Progenitor cell of endocrine pancreas (in vitro differentiated cells): ENCODE results near the gene FGD5. TPM values are rescaled to one million over a fixed set of nuclear protein-coding genes. Genes with fewer than 3 reads are reported as not detected.

Experiments
- DNase-seq: peaks from one replicate; pipeline ENCODE4 v3.0.0; 2021; ENCODE audit warnings: low spot score; ENCODE audit not compliant: unreplicated experiment
- H3K27ac Mint-ChIP-seq: 2 replicates; pipeline ENCODE4 v1.8.0; 2021; ENCODE audit warnings: mild to moderate bottlenecking, moderate library complexity, mixed read lengths
- H3K27me3 Mint-ChIP-seq: 2 replicates; pipeline ENCODE4 v1.8.0; 2021; ENCODE audit warnings: mixed read lengths
- H3K36me3 Mint-ChIP-seq: 2 replicates; pipeline ENCODE4 v1.8.0; 2022; ENCODE audit warnings: mixed read lengths; ENCODE audit not compliant: insufficient read depth
- H3K4me1 Mint-ChIP-seq: 2 replicates; pipeline ENCODE4 v1.8.0; 2021; ENCODE audit warnings: low read depth, mixed read lengths
- H3K4me3 Mint-ChIP-seq: 2 replicates; pipeline ENCODE4 v1.8.0; 2021; ENCODE audit warnings: low read depth, mild to moderate bottlenecking, moderate library complexity, mixed read lengths
- H3K9me3 Mint-ChIP-seq: 2 replicates; pipeline ENCODE4 v1.8.0; 2021; ENCODE audit warnings: low read depth, mixed read lengths
- total RNA-seq: library from RNA; stranded (reverse); gene quantifications from 2 replicates; pipeline ENCODE4 v1.2.1, GENCODE V29; 2021
- TF ChIP-seq, protein P1 (sequence below): fragments of 200-600 bp; sonication (generic); IDR thresholded peaks from one replicate; pipeline ENCODE4 v1.5.0; 2021; ENCODE audit warnings: antibody characterized with exemption, mild to moderate bottlenecking; ENCODE audit not compliant: unreplicated experiment

The FGD5 gene
- total RNA-seq, 1 donor from 2014 or later, result 0.17 TPM

DNA sequence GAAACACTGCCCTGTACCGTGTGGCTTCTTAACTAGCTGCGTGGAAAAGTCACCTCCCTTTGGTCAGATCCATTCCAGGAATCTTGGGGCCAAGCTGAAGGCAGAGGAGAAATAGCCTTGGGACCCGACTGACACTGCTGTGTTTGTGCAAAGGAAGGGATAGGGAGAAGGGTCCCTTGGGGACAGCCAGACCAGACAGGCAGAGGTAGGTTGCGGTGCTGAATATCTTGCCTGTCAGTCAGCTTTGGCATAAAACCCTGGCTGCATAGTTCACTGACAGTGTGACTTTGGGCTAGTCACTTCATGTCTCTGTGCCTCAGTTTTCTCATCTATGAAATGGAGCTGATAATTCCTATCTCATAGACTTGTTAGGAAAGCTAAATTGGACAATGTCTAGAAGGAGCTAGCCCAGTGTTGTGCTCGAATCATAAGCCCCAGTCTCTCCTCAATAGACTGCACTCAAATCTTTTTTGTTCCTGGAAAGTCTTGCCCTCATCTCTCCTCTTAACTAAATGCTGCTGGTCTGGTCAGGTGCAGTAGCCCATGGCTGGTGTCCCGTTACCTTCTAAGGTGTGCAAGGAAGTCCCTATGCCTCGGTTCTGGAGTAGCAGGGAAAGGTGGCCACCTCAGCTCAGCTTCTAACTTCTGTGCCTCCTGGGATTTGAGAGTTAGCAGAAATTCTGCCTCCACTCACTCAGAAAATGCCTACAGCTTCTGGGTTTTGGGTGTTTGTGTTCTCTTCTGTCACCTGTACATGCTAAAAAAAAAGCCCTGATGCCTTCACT lies 25.8 kb downstream of the FGD5 start:
- Mint-ChIP-seq H3K27ac (no peak overlapping the region), H3K9me3 (no peaks in the 10 kb centered on the region), H3K4me3 (no peak overlapping the region), H3K36me3 (no peaks in the 10 kb centered on the region), H3K27me3 (peaks cover 65% of the 10 kb centered on the region), H3K4me1 (peaks cover 2% of the 10 kb centered on the region)
- DNase-seq, result no peak
- TF ChIP-seq, protein P1, sequence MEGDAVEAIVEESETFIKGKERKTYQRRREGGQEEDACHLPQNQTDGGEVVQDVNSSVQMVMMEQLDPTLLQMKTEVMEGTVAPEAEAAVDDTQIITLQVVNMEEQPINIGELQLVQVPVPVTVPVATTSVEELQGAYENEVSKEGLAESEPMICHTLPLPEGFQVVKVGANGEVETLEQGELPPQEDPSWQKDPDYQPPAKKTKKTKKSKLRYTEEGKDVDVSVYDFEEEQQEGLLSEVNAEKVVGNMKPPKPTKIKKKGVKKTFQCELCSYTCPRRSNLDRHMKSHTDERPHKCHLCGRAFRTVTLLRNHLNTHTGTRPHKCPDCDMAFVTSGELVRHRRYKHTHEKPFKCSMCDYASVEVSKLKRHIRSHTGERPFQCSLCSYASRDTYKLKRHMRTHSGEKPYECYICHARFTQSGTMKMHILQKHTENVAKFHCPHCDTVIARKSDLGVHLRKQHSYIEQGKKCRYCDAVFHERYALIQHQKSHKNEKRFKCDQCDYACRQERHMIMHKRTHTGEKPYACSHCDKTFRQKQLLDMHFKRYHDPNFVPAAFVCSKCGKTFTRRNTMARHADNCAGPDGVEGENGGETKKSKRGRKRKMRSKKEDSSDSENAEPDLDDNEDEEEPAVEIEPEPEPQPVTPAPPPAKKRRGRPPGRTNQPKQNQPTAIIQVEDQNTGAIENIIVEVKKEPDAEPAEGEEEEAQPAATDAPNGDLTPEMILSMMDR, result no peak

DNA sequence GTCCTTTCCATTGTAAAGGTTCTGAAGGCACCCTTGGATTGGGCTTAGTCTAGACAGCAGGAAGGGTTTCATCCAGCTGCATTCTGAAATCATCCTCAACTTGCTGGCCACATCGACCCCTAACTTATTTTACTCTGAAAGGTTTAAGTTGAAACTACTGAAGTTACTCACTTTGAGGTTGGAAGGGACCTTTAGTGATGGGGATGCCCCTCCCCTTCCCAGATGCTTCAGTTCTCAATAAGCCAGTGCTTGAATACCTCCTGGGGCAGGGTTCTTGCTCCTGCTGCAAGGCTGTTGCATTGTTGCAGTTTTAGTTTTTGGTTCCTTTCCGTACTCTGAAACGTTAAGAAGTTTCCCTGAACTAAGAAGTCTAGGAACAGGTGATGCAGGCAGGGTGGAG lies 26.4 kb downstream of the FGD5 start:
- no peak for DNase-seq
- H3K9me3 Mint-ChIP-seq, result no peaks in the 10 kb centered on the region
- TF ChIP-seq, protein P1, result no peak
- H3K4me1 Mint-ChIP-seq, result peaks cover 2% of the 10 kb centered on the region
- H3K36me3 Mint-ChIP-seq, result no peaks in the 10 kb centered on the region
- H3K4me3 Mint-ChIP-seq, result no peak overlapping the region
- H3K27me3 Mint-ChIP-seq, result peaks cover 69% of the 10 kb centered on the region
- H3K27ac Mint-ChIP-seq, result no peak overlapping the region

DNA sequence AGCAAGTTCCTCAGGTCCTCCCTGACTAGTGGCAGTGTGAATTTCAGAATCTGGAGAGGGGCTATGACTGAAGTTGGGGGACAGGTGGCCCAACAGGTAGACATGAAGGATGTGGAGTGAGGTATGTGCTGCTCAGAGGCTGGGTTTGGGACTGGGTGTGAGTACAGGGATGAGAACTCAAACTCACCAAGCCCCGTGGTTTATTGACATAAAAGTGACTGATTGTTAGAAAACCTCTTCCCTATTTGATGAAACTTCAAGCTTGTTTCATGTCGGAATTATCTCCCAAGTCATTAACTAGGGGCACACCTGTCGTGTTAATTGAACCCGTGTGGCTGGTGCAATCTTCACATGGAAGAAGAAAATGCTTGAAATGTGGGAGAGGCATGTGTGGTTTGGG lies 27.1 kb downstream of the FGD5 start:
- TF ChIP-seq, protein P1, result no peak
- no peak for DNase-seq
- H3K4me3 Mint-ChIP-seq, result no peak overlapping the region
- H3K27ac Mint-ChIP-seq, result no peak overlapping the region
- H3K4me1 Mint-ChIP-seq, result peaks cover 2% of the 10 kb centered on the region
- no peaks in the 10 kb centered on the region for H3K9me3 Mint-ChIP-seq
- H3K27me3 Mint-ChIP-seq, result peaks cover 69% of the 10 kb centered on the region
- no peaks in the 10 kb centered on the region for H3K36me3 Mint-ChIP-seq

DNA sequence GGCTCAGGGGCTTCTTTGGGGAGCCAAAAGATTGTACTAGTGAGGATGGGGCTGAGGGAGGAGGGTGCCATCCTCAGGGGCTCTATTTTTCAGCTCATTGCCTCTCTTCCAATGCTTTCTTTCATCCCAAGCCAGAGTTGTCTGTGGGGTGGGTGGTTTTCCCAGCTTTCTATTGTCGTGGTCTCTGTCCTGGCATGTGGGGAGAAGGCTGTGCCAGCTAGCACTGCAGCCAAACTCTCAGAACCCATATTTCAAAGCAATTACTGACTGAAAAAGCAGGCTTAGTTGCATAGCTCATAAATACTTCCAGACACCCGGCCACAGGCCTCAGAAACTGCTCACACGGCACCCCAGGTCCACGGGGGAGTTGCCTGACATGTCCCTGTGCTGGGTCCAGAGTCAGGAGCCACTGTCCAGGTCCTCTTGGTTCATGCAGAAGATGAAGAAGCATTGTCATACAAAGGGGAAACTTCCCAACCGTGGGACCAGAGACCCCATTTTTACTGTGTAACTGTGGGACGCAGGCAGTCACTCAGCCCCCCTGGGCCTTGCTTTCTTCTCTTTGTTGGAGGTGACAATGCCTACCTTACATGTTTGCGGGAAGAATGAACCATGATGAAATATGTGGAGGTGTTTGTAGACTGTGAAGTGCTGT lies 27.6 kb downstream of the FGD5 start:
- H3K27ac Mint-ChIP-seq, result no peak overlapping the region
- TF ChIP-seq, protein P1, result no peak
- peaks cover 2% of the 10 kb centered on the region for H3K4me1 Mint-ChIP-seq
- no peak overlapping the region for H3K4me3 Mint-ChIP-seq
- H3K9me3 Mint-ChIP-seq, result no peaks in the 10 kb centered on the region
- peaks cover 64% of the 10 kb centered on the region for H3K27me3 Mint-ChIP-seq
- no peak for DNase-seq
- no peaks in the 10 kb centered on the region for H3K36me3 Mint-ChIP-seq

DNA sequence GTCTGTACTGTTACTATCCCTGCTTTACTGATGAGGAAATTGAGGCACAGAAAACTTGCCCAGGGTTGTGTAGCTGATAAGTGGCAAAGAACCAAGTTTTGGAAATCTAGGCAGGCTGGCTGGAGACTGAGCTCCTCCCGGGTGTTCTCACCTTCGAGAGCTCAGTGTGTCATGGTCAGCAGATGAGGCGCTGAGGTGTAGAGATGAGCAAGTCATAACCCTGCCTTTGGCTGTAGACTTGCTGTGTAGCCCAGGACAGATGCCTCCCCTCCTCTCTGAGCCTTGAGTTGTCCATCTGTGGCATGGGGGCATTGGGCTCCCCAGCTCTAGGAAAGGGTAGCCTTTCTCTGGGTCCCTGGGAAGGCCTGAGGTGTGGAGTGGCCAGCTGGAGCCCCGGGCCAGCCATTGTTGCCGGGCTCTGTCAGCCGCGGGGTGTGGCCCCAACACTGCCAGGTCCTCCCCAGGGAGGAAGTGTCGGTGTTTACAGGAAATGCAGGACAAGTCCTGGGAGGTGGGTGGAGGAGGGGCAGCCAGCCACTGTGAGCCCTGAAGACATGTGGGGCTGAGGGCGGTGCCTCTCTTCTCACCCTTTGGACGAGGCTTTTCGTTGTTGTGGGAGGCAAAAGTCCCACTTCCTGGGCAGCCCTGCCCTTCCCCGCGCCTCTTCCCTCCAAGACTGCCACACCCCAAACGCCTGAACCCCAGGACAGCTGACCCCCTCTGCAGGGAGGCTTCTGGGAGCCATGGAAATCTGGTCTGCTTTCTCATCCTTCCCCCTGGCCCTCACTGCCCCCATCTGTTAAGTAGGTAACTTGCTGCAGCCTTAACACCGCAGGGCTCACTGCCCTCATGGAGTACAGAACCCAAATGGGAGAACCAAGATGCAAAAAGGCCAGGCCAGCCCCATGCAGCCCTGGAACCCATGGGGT lies 29.1 kb downstream of the FGD5 start:
- no peaks in the 10 kb centered on the region for H3K36me3 Mint-ChIP-seq
- peaks cover 56% of the 10 kb centered on the region for H3K27me3 Mint-ChIP-seq

More for the DNA sequence above, 29.1 kb downstream of the FGD5 start:
- Mint-ChIP-seq H3K9me3 (no peaks in the 10 kb centered on the region), H3K27ac (no peak overlapping the region), H3K4me3 (no peak overlapping the region), H3K4me1 (peaks cover 2% of the 10 kb centered on the region)
- DNase-seq, result no peak
- TF ChIP-seq, protein P1, result no peak
